Right lobe of liver (tissue), 6 donors: ENCODE measurements around the gene C2. TPM values are rescaled to one million over a fixed set of nuclear protein-coding genes. Genes with fewer than 3 reads are reported as not detected.
A peak's percentile ranks its signal among the peaks of the same experiment; 100 is the strongest.
"Not testable (repeated sequence)": the region's sequence is repeated elsewhere in the genome, so short reads cannot be mapped to it uniquely, and the experiment has no call there.

Experiments used
- ATAC-seq, 4 donors: fragments of 200-7000 bp; cut with Tn5 transposase; one replicate each; pipeline ENCODE4 v1.9.1; 2020; ENCODE audit warnings: mild to moderate bottlenecking in 4 of 4, moderate library complexity in 4 of 4
- DNase-seq, 3 donors: peaks; one replicate each; pipeline ENCODE4 v3.0.0-alpha.2; 2020
- H3K27ac ChIP-seq, 3 donors: fragments of 200-600 bp; one replicate each; pipeline ENCODE4 v1.8.0; 2022
- H3K27me3 ChIP-seq, 2 donors: fragments of 200-600 bp; one replicate each; pipeline ENCODE4 v1.8.0; 2022
- H3K36me3 ChIP-seq, 4 donors: fragments of 200-600 bp; sonication (generic) in 1 of 4; one replicate each; pipeline versions ENCODE4 v1.5.1 to v1.8.0; 2017 to 2022; ENCODE audit warnings: control low read depth in 1 of 4
- H3K4me1 ChIP-seq, 4 donors: fragments of 200-600 bp; sonication (generic) in 1 of 4; one replicate each; pipeline versions ENCODE4 v1.5.1 to v1.8.0; 2017 to 2022; ENCODE audit warnings: control low read depth in 1 of 4
- H3K4me3 ChIP-seq, 3 donors: fragments of 200-600 bp; one replicate each; pipeline ENCODE4 v1.8.0; 2022
- H3K9me3 ChIP-seq, 4 donors: fragments of 200-600 bp; sonication (generic) in 1 of 4; one replicate each; pipeline versions ENCODE4 v1.5.1 to v1.8.0; 2017 to 2022; ENCODE audit warnings: control low read depth in 1 of 4
- POLR2A ChIP-seq: fragments of 450-650 bp; IDR thresholded peaks from one replicate; pipeline ENCODE4 v1.6.1; 2017; ENCODE audit warnings: antibody characterized with exemption, mild to moderate bottlenecking
- WGBS: methylation state at CpG from one replicate; pipeline ENCODE4 v1.1.6; 2018; ENCODE audit warnings: low coverage, low lambda C conversion rate; ENCODE audit not compliant: insufficient coverage; ENCODE audit errors: missing lambda C conversion rate; 5-methylcytosine and 5-hydroxymethylcytosine counted together
- intact Hi-C, 2 donors: fragments of 100-400 bp; cut with DNase I; formaldehyde crosslinking; loops; one replicate each; pipeline versions ENCODE4 v1.11.2 to v1.14.1; 2022
- total RNA-seq, 6 experiments: library from RNA; depleted of rRNA in 2 of 6; stranded (reverse); fragments of >200 nt in 2 of 6; fragmentation: NEBNext Ultra II Directional in 3 of 6; extraction: Animal tissue kit (Norgen Biotek cat#: 25700) in 3 of 6; gene quantifications; one replicate each; pipeline versions ENCODE4 v1.1.0 to v1.2.4, GENCODE V29; 2016 to 2023
- TF ChIP-seq, protein P1 (sequence below), 4 donors: fragments of 200-600 bp in 3 of 4; fragments of 450-650 bp in 1 of 4; IDR thresholded peaks; one replicate each; pipeline versions ENCODE4 v1.5.1 to v1.8.0; 2016 to 2022; ENCODE audit warnings: antibody characterized with exemption in 4 of 4, mild to moderate bottlenecking in 2 of 4
- donor health status: DM: no; HTN: yes; CAD: no.
- donor health status: DM: no; HTN: no; CAD: no.
- donor health status: DM: no; HTN: no; CAD: no.
- donor health status: DM: no; HTN: yes; CAD: no.
- donor health status: DM: no; HTN: yes; CAD: no.

C2 gene
- total RNA-seq, 6 experiments from 2014 or later: 309 to 739 (median 533) TPM

DNA sequence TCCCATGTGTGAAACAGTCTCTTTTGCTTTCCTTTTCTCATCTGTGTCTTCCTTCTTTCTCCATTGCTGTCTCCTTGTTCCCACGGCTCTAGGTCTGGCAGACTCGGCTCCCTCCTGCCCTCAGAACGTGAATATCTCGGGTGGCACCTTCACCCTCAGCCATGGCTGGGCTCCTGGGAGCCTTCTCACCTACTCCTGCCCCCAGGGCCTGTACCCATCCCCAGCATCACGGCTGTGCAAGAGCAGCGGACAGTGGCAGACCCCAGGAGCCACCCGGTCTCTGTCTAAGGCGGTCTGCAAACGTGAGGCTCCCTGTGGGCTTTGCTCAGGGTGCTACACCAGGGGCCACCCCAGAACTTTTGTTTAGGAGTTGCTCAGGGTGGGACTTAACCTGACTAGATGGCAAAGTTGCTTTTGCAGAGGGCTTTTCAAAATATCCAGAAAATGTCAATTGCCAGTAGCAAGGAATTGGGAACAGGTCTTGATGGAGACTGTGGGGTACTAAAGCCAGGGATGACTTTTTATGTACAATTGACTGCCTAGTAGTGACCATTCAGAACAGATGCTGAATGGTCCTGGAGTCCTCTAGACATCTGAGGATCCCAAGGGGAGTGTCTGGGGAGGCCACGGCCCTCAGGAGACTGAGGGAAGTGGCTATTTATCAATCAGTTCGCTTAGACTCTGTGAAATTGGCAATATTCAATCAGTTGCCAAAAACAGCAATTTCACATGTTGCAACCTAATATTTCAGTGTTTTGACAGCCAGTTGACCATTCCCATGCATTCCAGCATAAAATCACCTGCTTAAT lies 550 bp downstream of the C2 start:
- WGBS: 17% methylated on average over 7 of the region's 11 CpGs
- DNase-seq: no peak
- peak overlapping the region; percentile 86 to 88 (median 87) for H3K27ac ChIP-seq
- H3K27me3 ChIP-seq: no peaks in the 10 kb centered on the region
- TF ChIP-seq, protein P1, sequence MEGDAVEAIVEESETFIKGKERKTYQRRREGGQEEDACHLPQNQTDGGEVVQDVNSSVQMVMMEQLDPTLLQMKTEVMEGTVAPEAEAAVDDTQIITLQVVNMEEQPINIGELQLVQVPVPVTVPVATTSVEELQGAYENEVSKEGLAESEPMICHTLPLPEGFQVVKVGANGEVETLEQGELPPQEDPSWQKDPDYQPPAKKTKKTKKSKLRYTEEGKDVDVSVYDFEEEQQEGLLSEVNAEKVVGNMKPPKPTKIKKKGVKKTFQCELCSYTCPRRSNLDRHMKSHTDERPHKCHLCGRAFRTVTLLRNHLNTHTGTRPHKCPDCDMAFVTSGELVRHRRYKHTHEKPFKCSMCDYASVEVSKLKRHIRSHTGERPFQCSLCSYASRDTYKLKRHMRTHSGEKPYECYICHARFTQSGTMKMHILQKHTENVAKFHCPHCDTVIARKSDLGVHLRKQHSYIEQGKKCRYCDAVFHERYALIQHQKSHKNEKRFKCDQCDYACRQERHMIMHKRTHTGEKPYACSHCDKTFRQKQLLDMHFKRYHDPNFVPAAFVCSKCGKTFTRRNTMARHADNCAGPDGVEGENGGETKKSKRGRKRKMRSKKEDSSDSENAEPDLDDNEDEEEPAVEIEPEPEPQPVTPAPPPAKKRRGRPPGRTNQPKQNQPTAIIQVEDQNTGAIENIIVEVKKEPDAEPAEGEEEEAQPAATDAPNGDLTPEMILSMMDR (IDR thresholded peaks at IDR 0.05): no peak
- no peak for TF ChIP-seq POLR2A
- H3K4me1 ChIP-seq: peaks cover 0 to 31% (median 7%) of the 10 kb centered on the region in 4 donors
- ATAC-seq: peak; percentile 7 to 33 (median 24)
- intact Hi-C loops: no loop called here
- no peaks in the 10 kb centered on the region for H3K36me3 ChIP-seq
- peak overlapping the region; percentile 58 to 88 (median 78) for H3K4me3 ChIP-seq
- no peaks in the 10 kb centered on the region for H3K9me3 ChIP-seq

GRCh38 chr6:31928672-31928939 lies 1.1 kb downstream of the C2 start:
- Histone ChIP-seq H3K27me3 (no peaks in the 10 kb centered on the region), H3K4me1 (peaks cover 0 to 31% (median 7%) of the 10 kb centered on the region in 4 donors), H3K9me3 (no peaks in the 10 kb centered on the region), H3K36me3 (peaks cover 0 to 3% (median 2%) of the 10 kb centered on the region in 4 donors), H3K4me3 (peak overlapping the region; percentile 58 to 88 (median 78)), H3K27ac (peak overlapping the region; percentile 43 to 88 (median 86))
- ATAC-seq: peak in 1 of 4 donors; percentile 9
- intact Hi-C loops: no loop called here
- DNase-seq: no peak
- TF ChIP-seq, protein P1 (IDR thresholded peaks at IDR 0.05): no peak
- no peak for TF ChIP-seq POLR2A
- 61% methylated on average over 7 of the region's 9 CpGs for WGBS

GRCh38 chr6:31930962-31931361 lies 3.4 kb downstream of the C2 start:
- Histone ChIP-seq H3K4me3 (no peak overlapping the region), H3K9me3 (no peaks in the 10 kb centered on the region), H3K36me3 (peaks cover 0 to 11% (median 5%) of the 10 kb centered on the region in 4 donors), H3K27ac (no peak overlapping the region), H3K4me1 (peaks cover 0 to 36% (median 7%) of the 10 kb centered on the region in 4 donors), H3K27me3 (no peaks in the 10 kb centered on the region)
- DNase-seq (no peak), ATAC-seq (no peak)
- 93% methylated on average over 1 of the region's 1 CpG for WGBS
- TF ChIP-seq, protein P1 (IDR thresholded peaks at IDR 0.05): no peak
- TF ChIP-seq POLR2A: no peak
- intact Hi-C loops: no loop called here

GRCh38 chr6:31932137-31932536 lies 4.6 kb downstream of the C2 start:
- WGBS: 77% methylated on average over 3 of the region's 32 CpGs
- H3K36me3 ChIP-seq: peaks cover 0 to 14% (median 6%) of the 10 kb centered on the region in 4 donors
- DNase-seq: peak in 1 of 3 donors; percentile 37
- H3K27ac ChIP-seq, H3K4me3 ChIP-seq, H3K9me3 ChIP-seq, H3K27me3 ChIP-seq, ATAC-seq, intact Hi-C loops: not testable (repeated sequence)
- H3K4me1 ChIP-seq: peaks cover 0 to 29% (median 4%) of the 10 kb centered on the region in 4 donors

GRCh38 chr6:31933537-31933936 lies 6.0 kb downstream of the C2 start:
- peak in 1 of 4 donors; percentile 29 for ATAC-seq
- no peaks in the 10 kb centered on the region for H3K27me3 ChIP-seq
- no peak overlapping the region for H3K27ac ChIP-seq
- no peak for TF ChIP-seq POLR2A
- TF ChIP-seq, protein P1 (IDR thresholded peaks at IDR 0.05): no peak
- no CpG with 5 or more reads among the region's 19 CpGs for WGBS
- intact Hi-C loops: no loop called here
- DNase-seq: peak in 1 of 3 donors; percentile 27
- H3K9me3 ChIP-seq: no peaks in the 10 kb centered on the region
- H3K4me3 ChIP-seq: no peak overlapping the region
- peaks cover 0 to 24% (median 8%) of the 10 kb centered on the region in 4 donors for H3K36me3 ChIP-seq
- H3K4me1 ChIP-seq: peaks cover 0 to 26% (median 4%) of the 10 kb centered on the region in 4 donors
